HG03520 (cell line): ENCODE measurements around the gene THAP10.
"Not testable (repeated sequence)": the region's sequence is repeated elsewhere in the genome, so short reads cannot be mapped to it uniquely, and the experiment has no call there.

Source experiments
- ATAC-seq: cut with Tn5 transposase; IDR thresholded peaks from one replicate; pipeline ENCODE4 v1.9.1; 2021; ENCODE audit warnings: mild to moderate bottlenecking, moderate library complexity; ENCODE audit not compliant: unreplicated experiment

THAP10 gene

GRCh38 chr15:70879401-70879800 is 12.8 kb downstream of the THAP10 start:
- no peak for ATAC-seq

GRCh38 chr15:70876683-70877082 is 15.6 kb downstream of the THAP10 start:
- ATAC-seq: no peak

- ATAC-seq: no peak
These were observed 16.2 kb downstream of the THAP10 start for GRCh38 chr15:70876011-70876410.

GRCh38 chr15:70875001-70875782 is 17.0 kb downstream of the THAP10 start:
- ATAC-seq: no peak

- ATAC-seq: no peak
These were observed 18.8 kb downstream of the THAP10 start for GRCh38 chr15:70873232-70874054.

- ATAC-seq: not testable (repeated sequence)
These were observed 20.7 kb downstream of the THAP10 start for GRCh38 chr15:70871490-70871889.

GRCh38 chr15:70870051-70870450 is 22.2 kb downstream of the THAP10 start:
- no peak for ATAC-seq

- ATAC-seq: no peak
These were observed 22.9 kb downstream of the THAP10 start for GRCh38 chr15:70869346-70869745.

GRCh38 chr15:70867911-70868467 is 24.2 kb downstream of the THAP10 start:
- no peak for ATAC-seq

- ATAC-seq: no peak
These were observed 25.1 kb downstream of the THAP10 start for GRCh38 chr15:70866982-70867641.

- no peak for ATAC-seq
These were observed 28.6 kb downstream of the THAP10 start for GRCh38 chr15:70863450-70864218.

GRCh38 chr15:70859998-70860397 is 32.2 kb downstream of the THAP10 start:
- ATAC-seq: no peak

GRCh38 chr15:70859322-70859908 is 32.8 kb downstream of the THAP10 start:
- ATAC-seq: no peak

- ATAC-seq: not testable (repeated sequence)
These were observed 33.5 kb downstream of the THAP10 start for GRCh38 chr15:70858614-70859321.

GRCh38 chr15:70857562-70858285 is 34.5 kb downstream of the THAP10 start:
- ATAC-seq: no peak

GRCh38 chr15:70856884-70857561 is 35.2 kb downstream of the THAP10 start:
- ATAC-seq: no peak

- ATAC-seq: no peak
These were observed 35.9 kb downstream of the THAP10 start for GRCh38 chr15:70856177-70856883.

- no peak for ATAC-seq
These were observed 36.5 kb downstream of the THAP10 start for GRCh38 chr15:70855764-70856163.
